Endothelial cell of umbilical vein (primary cell): ENCODE results near the gene TBC1D14.

Source experiments
- JUN ChIP-seq: IDR thresholded peaks from 2 replicates; pipeline ENCODE4 v1.6.1; 2011; ENCODE audit warnings: borderline replicate concordance, low read depth; ENCODE audit not compliant: insufficient read length, insufficient read depth
- POLR2A ChIP-seq: IDR thresholded peaks from 2 replicates; pipeline ENCODE4 v1.6.1; 2012; ENCODE audit warnings: low read depth, mild to moderate bottlenecking, control low read depth, low read length
- TF ChIP-seq, protein P1 (sequence below), 2 donors: IDR thresholded peaks; 1 replicate in 1 of 2; 2 replicates in 1 of 2; pipeline ENCODE4 v1.5.1; 2011; ENCODE audit warnings: low read length in 2 of 2, mild to moderate bottlenecking in 2 of 2, moderate library complexity in 2 of 2, control low read depth in 1 of 2, inconsistent platforms in 1 of 2, low read depth in 1 of 2; ENCODE audit not compliant: insufficient read depth in 1 of 2; ENCODE audit errors: extremely low read depth in 1 of 2
- TF ChIP-seq, protein P2 (sequence below): IDR thresholded peaks from 2 replicates; pipeline ENCODE4 v1.6.1; 2011; ENCODE audit not compliant: insufficient read depth, insufficient read length

DNA sequence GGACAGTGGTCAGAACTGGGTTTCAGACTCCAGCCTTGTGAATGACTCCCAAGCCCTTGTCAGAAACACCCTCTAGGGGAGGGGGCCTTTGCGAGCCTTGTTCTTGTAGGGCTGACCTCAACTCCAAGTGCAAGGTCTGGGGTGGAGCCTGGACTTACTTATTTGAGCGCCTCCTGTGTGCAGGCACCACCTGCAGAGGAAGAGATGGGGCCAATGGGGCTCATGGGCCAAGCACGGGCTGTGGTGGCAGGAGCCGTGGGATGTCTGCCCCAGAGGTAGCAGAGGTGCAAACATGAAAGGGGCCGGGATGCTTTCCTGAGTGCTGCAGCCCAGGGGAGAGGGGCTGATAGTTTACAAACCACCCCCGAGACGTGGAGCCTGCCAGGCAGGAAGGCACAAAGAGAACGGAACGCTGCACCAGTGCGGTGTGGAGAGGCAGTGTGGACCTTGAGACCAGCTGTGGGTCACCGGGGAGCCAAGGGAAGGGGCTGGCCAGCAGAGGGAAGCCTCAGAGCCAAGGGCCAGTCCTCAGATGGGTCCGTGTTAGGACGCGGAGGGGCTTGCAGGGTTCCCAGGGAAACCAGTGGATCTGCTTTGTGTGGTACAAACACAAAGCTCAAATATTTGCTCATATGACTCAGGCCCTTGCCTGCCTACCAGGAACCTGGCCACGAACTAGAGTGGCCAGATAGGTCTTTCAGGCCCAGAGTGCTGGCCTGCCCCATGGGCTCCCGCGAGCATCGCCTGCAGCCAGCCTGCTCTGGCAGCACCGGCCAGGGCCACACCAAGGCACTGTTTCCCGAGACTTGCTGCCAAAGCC is 124.8 kb downstream of the TBC1D14 start:
- TF ChIP-seq, protein P1, sequence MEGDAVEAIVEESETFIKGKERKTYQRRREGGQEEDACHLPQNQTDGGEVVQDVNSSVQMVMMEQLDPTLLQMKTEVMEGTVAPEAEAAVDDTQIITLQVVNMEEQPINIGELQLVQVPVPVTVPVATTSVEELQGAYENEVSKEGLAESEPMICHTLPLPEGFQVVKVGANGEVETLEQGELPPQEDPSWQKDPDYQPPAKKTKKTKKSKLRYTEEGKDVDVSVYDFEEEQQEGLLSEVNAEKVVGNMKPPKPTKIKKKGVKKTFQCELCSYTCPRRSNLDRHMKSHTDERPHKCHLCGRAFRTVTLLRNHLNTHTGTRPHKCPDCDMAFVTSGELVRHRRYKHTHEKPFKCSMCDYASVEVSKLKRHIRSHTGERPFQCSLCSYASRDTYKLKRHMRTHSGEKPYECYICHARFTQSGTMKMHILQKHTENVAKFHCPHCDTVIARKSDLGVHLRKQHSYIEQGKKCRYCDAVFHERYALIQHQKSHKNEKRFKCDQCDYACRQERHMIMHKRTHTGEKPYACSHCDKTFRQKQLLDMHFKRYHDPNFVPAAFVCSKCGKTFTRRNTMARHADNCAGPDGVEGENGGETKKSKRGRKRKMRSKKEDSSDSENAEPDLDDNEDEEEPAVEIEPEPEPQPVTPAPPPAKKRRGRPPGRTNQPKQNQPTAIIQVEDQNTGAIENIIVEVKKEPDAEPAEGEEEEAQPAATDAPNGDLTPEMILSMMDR (IDR thresholded peaks at IDR 0.05; ENCODE audit: extremely low read depth in 1 of 2, insufficient read depth in 1 of 2, low read depth in 1 of 2, low read length in 2 of 2), result no peak
- TF ChIP-seq POLR2A (no peak), JUN (no peak)
- TF ChIP-seq, protein P2, sequence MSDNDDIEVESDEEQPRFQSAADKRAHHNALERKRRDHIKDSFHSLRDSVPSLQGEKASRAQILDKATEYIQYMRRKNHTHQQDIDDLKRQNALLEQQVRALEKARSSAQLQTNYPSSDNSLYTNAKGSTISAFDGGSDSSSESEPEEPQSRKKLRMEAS, result no peak
